Gastrocnemius medialis (tissue), 4 donors: ENCODE results near the gene SLC24A3. TPM values are rescaled to one million over a fixed set of nuclear protein-coding genes. Genes with fewer than 3 reads are reported as not detected.

ENCODE experiments used
- ATAC-seq, 2 donors: fragments of 150-250 bp; one replicate each; pipeline ENCODE4 v1.9.1; 2016
- DNase-seq, 2 donors: peaks; one replicate each; pipeline ENCODE4 v3.0.0-alpha.2; 2019
- H3K27ac ChIP-seq, 4 donors: fragments of 200-600 bp; sonication (generic); 1 replicate in 1 of 4; 2 replicates in 3 of 4; pipeline ENCODE4 v1.5.1; 2016 to 2018; ENCODE audit warnings: mild to moderate bottlenecking in 2 of 4, moderate library complexity in 1 of 4
- H3K27me3 ChIP-seq, 3 donors: fragments of 200-600 bp; sonication (generic) in 2 of 3; 1 replicate in 1 of 3; 2 replicates in 2 of 3; pipeline versions ENCODE4 v1.5.1 to v1.6.0; 2016 to 2019; ENCODE audit warnings: mild to moderate bottlenecking in 1 of 3, moderate library complexity in 1 of 3
- H3K36me3 ChIP-seq, 2 donors: fragments of 200-600 bp; sonication (generic) in 1 of 2; one replicate each; pipeline ENCODE4 v1.5.1; 2017 to 2018
- H3K4me1 ChIP-seq, 2 donors: fragments of 200-600 bp; sonication (generic) in 1 of 2; one replicate each; pipeline ENCODE4 v1.5.1; 2016 to 2017; ENCODE audit warnings: mild to moderate bottlenecking in 2 of 2
- H3K4me3 ChIP-seq, 4 donors: fragments of 200-600 bp; sonication (generic) in 3 of 4; 1 replicate in 1 of 4; 2 replicates in 3 of 4; pipeline ENCODE4 v1.5.1; 2016 to 2019; ENCODE audit warnings: mild to moderate bottlenecking in 2 of 4
- H3K9me3 ChIP-seq, 3 donors: fragments of 200-600 bp; sonication (generic) in 2 of 3; 1 replicate in 1 of 3; 2 replicates in 2 of 3; pipeline ENCODE4 v1.5.1; 2016 to 2019
- CTCF ChIP-seq, 5 experiments: fragments of 450-650 bp in 3 of 5; fragments of 200-600 bp in 2 of 5; sonication (generic) in 2 of 5; IDR thresholded peaks in 4 of 5; conservative IDR thresholded peaks in 1 of 5; 1 replicate in 4 of 5; 2 replicates in 1 of 5; pipeline ENCODE4 v1.5.1; 2016 to 2019; ENCODE audit warnings: antibody characterized with exemption in 5 of 5, mild to moderate bottlenecking in 3 of 5, moderate library complexity in 3 of 5
- POLR2A ChIP-seq, 2 donors: fragments of 450-650 bp; IDR thresholded peaks; one replicate each; pipeline ENCODE4 v1.6.1; 2017; ENCODE audit warnings: antibody characterized with exemption in 2 of 2, mild to moderate bottlenecking in 2 of 2, moderate library complexity in 2 of 2
- in situ Hi-C, 4 donors: fragments of 200-750 bp; cut with MboI; loops; one replicate each; pipeline versions ENCODE4 v1.15.0 to v1.8.0; 2017; ENCODE audit warnings: low sequenced_read_pairs in 4 of 4
- intact Hi-C: fragments of 100-400 bp; cut with DNase I; formaldehyde crosslinking; loops from one replicate; pipeline ENCODE4 v1.15.1; 2023; ENCODE audit warnings: low total_unique reads
- total RNA-seq, 4 donors: library from RNA; depleted of rRNA; stranded (reverse); fragments of >200 nt; gene quantifications; one replicate each; pipeline versions ENCODE4 v1.1.0 to v1.2.3, GENCODE V29; 2016

The SLC24A3 gene
- total RNA-seq, 4 donors from 2014 or later, result 3.3 to 7.8 (median 6.7) TPM

- Histone ChIP-seq H3K36me3 (no peaks in the 10 kb centered on the region), H3K4me3 (no peak overlapping the region), H3K9me3 (no peaks in the 10 kb centered on the region), H3K4me1 (peaks cover 10 to 11% of the 10 kb centered on the region in 2 donors), H3K27me3 (no peaks in the 10 kb centered on the region), H3K27ac (peak overlapping the region; percentile 22 to 73 (median 31))
- TF ChIP-seq CTCF (IDR thresholded peaks at IDR 0.05 in 4 of 5, conservative IDR thresholded peaks at IDR 0.05 in 1 of 5) (no peak), POLR2A (IDR thresholded peaks at IDR 0.05) (no peak)
- intact Hi-C loops, result no loop called here
- in situ Hi-C loops, result loop anchor here in 3 of 4 donors (25.0 kb wide), 1 partner anchor 1034 kb away; no protein-coding TSS in a partner anchor
- DNase-seq, result peak in 1 of 2 donors; percentile 34
- peak; percentile 30 to 89 for ATAC-seq
Observed at GRCh38 chr20:19670829-19671228, 458.4 kb downstream of the SLC24A3 start.

- no peaks in the 10 kb centered on the region for H3K36me3 ChIP-seq
- TF ChIP-seq POLR2A (IDR thresholded peaks at IDR 0.05), result no peak
- no peak for TF ChIP-seq CTCF (IDR thresholded peaks at IDR 0.05 in 4 of 5, conservative IDR thresholded peaks at IDR 0.05 in 1 of 5)
- peaks cover 10 to 11% of the 10 kb centered on the region in 2 donors for H3K4me1 ChIP-seq
- ATAC-seq (no peak), DNase-seq (no peak)
- in situ Hi-C loops, result loop anchor here in 3 of 4 donors (25.0 kb wide), 1 partner anchor 1034 kb away; no protein-coding TSS in a partner anchor
- H3K27me3 ChIP-seq, result no peaks in the 10 kb centered on the region
- no peak overlapping the region for H3K4me3 ChIP-seq
- intact Hi-C loops, result no loop called here
- peak overlapping the region; percentile 22 to 73 (median 31) for H3K27ac ChIP-seq
- no peaks in the 10 kb centered on the region for H3K9me3 ChIP-seq
Observed at GRCh38 chr20:19671374-19671773, 458.9 kb downstream of the SLC24A3 start.

GRCh38 chr20:19672498-19672897, 460.1 kb downstream of the SLC24A3 start:
- no peaks in the 10 kb centered on the region for H3K27me3 ChIP-seq
- in situ Hi-C loops, result loop anchor here in 3 of 4 donors (25.0 kb wide), 1 partner anchor 1035 kb away; no protein-coding TSS in a partner anchor
- H3K27ac ChIP-seq, result no peak overlapping the region
- no peaks in the 10 kb centered on the region for H3K36me3 ChIP-seq
- no peak for TF ChIP-seq CTCF (IDR thresholded peaks at IDR 0.05 in 4 of 5, conservative IDR thresholded peaks at IDR 0.05 in 1 of 5)
- TF ChIP-seq POLR2A (IDR thresholded peaks at IDR 0.05), result no peak
- H3K4me3 ChIP-seq, result no peak overlapping the region
- DNase-seq (no peak), ATAC-seq (no peak)
- H3K4me1 ChIP-seq, result peaks cover 10 to 11% of the 10 kb centered on the region in 2 donors
- no peaks in the 10 kb centered on the region for H3K9me3 ChIP-seq
- intact Hi-C loops, result no loop called here

- intact Hi-C loops (no loop called here), in situ Hi-C loops (loop anchor here in 3 of 4 donors (25.0 kb wide), 1 partner anchor 1036 kb away; no protein-coding TSS in a partner anchor)
- H3K36me3 ChIP-seq, result no peaks in the 10 kb centered on the region
- H3K27ac ChIP-seq, result no peak overlapping the region
- H3K4me3 ChIP-seq, result no peak overlapping the region
- ATAC-seq (no peak), DNase-seq (no peak)
- H3K9me3 ChIP-seq, result no peaks in the 10 kb centered on the region
- peaks cover 10 to 11% of the 10 kb centered on the region in 2 donors for H3K4me1 ChIP-seq
- no peaks in the 10 kb centered on the region for H3K27me3 ChIP-seq
- TF ChIP-seq POLR2A (IDR thresholded peaks at IDR 0.05) (no peak), CTCF (IDR thresholded peaks at IDR 0.05 in 4 of 5, conservative IDR thresholded peaks at IDR 0.05 in 1 of 5) (no peak)
Observed at GRCh38 chr20:19673575-19673974, 461.1 kb downstream of the SLC24A3 start.

- Histone ChIP-seq H3K36me3 (no peaks in the 10 kb centered on the region), H3K4me1 (peaks cover 7 to 8% of the 10 kb centered on the region in 2 donors), H3K4me3 (no peak overlapping the region), H3K27me3 (no peaks in the 10 kb centered on the region), H3K27ac (no peak overlapping the region), H3K9me3 (no peaks in the 10 kb centered on the region)
- TF ChIP-seq CTCF (IDR thresholded peaks at IDR 0.05 in 4 of 5, conservative IDR thresholded peaks at IDR 0.05 in 1 of 5) (no peak), POLR2A (IDR thresholded peaks at IDR 0.05) (no peak)
- intact Hi-C loops (no loop called here), in situ Hi-C loops (loop anchor here in 1 of 4 donors (25.0 kb wide), 2 partner anchors 111 to 211 kb away; no protein-coding TSS in a partner anchor)
- no peak for ATAC-seq
- no peak for DNase-seq
Observed at GRCh38 chr20:19676202-19676601, 463.8 kb downstream of the SLC24A3 start.
